ENCODE data around the gene TTC12. TPM values are rescaled to one million over a fixed set of nuclear protein-coding genes. Genes with fewer than 3 reads are reported as not detected.

TTC12 gene
- total RNA-seq, 1 experiment from 2014 or later = 25.0 TPM

GRCh38 chr11:113408206-113408605 lies 93.8 kb downstream of the TTC12 start:
- DNase-seq = no peak
- ChIA-PET CTCF (no interaction called here), POLR2A (ENCODE audit: unreplicated experiment) (no interaction called here)
- Histone ChIP-seq H3K4me2 (no peak overlapping the region), H4K20me1 (ENCODE audit: insufficient read depth) (0 out of 2 replicates have a peak, but pooled peaks cover 3% of the 10 kb centered on the region), H3K4me3 (no peak overlapping the region), H3K9me3 (ENCODE audit: insufficient read depth, low read depth) (no peaks in the 10 kb centered on the region), H2AFZ (no peak overlapping the region), H3K36me3 (ENCODE audit: low read depth) (no peaks in the 10 kb centered on the region), H3K9me2 (ENCODE audit: insufficient read depth) (no peaks in the 10 kb centered on the region), H3F3A (ENCODE audit: insufficient read depth, low read depth) (no peaks in the 10 kb centered on the region), H3K27ac (no peak overlapping the region), H3K4me1 (replicated peaks; ENCODE audit: insufficient read depth) (no peaks in the 10 kb centered on the region), H3K27me3 (ENCODE audit: insufficient read depth, low read depth) (peaks cover 96% of the 10 kb centered on the region), H3K79me2 (ENCODE audit: low read depth) (no peaks in the 10 kb centered on the region)
- BruUV-seq (replicated peaks) = no TSS peak
- TF ChIP-seq EZH2 (IDR thresholded peaks at IDR 0.05; ENCODE audit: low read depth) = no peak
- TF ChIP-seq, protein P1, sequence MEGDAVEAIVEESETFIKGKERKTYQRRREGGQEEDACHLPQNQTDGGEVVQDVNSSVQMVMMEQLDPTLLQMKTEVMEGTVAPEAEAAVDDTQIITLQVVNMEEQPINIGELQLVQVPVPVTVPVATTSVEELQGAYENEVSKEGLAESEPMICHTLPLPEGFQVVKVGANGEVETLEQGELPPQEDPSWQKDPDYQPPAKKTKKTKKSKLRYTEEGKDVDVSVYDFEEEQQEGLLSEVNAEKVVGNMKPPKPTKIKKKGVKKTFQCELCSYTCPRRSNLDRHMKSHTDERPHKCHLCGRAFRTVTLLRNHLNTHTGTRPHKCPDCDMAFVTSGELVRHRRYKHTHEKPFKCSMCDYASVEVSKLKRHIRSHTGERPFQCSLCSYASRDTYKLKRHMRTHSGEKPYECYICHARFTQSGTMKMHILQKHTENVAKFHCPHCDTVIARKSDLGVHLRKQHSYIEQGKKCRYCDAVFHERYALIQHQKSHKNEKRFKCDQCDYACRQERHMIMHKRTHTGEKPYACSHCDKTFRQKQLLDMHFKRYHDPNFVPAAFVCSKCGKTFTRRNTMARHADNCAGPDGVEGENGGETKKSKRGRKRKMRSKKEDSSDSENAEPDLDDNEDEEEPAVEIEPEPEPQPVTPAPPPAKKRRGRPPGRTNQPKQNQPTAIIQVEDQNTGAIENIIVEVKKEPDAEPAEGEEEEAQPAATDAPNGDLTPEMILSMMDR (conservative IDR thresholded peaks at IDR 0.05) = no peak
- intact Hi-C loops (cut with micrococcal nuclease; ENCODE audit: unreplicated experiment) = no loop called here

DNA sequence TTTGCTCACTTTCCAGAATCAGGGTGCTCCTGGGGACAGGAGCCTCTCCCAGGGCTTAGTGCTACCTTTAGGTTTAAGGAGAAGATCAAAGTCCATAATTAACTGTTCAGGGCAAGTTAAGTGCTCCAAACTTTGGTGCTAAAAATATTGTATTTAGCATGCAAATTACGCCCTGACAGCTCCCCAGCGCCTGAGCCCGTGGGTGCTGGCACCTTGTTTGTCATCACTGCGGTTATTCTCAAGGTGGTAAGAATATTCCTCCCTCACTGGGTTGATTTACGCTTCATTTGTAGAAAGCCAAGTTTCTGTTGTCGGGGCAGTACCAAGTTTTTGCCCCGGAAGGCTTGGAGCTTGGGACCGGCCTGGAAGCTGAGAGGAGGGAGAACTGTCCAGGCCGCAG lies 94.5 kb downstream of the TTC12 start:
- no TSS peak for BruUV-seq (replicated peaks)
- Histone ChIP-seq H3K27me3 (ENCODE audit: insufficient read depth, low read depth) (peaks cover 97% of the 10 kb centered on the region), H3K36me3 (ENCODE audit: low read depth) (no peaks in the 10 kb centered on the region), H4K20me1 (ENCODE audit: insufficient read depth) (0 out of 2 replicates have a peak, but pooled peaks cover 3% of the 10 kb centered on the region), H3K4me3 (no peak overlapping the region), H3K79me2 (ENCODE audit: low read depth) (no peaks in the 10 kb centered on the region), H3F3A (ENCODE audit: insufficient read depth, low read depth) (no peaks in the 10 kb centered on the region), H3K9me2 (ENCODE audit: insufficient read depth) (no peaks in the 10 kb centered on the region), H3K4me2 (no peak overlapping the region), H3K4me1 (replicated peaks; ENCODE audit: insufficient read depth) (no peaks in the 10 kb centered on the region), H3K27ac (no peak overlapping the region), H3K9me3 (ENCODE audit: insufficient read depth, low read depth) (no peaks in the 10 kb centered on the region), H2AFZ (no peak overlapping the region)
- ChIA-PET CTCF (no interaction called here), POLR2A (ENCODE audit: unreplicated experiment) (no interaction called here)
- TF ChIP-seq EZH2 (IDR thresholded peaks at IDR 0.05; ENCODE audit: low read depth) = no peak
- TF ChIP-seq, protein P1 (conservative IDR thresholded peaks at IDR 0.05) = no peak
- intact Hi-C loops (cut with micrococcal nuclease; ENCODE audit: unreplicated experiment) = no loop called here
- no peak for DNase-seq

DNA sequence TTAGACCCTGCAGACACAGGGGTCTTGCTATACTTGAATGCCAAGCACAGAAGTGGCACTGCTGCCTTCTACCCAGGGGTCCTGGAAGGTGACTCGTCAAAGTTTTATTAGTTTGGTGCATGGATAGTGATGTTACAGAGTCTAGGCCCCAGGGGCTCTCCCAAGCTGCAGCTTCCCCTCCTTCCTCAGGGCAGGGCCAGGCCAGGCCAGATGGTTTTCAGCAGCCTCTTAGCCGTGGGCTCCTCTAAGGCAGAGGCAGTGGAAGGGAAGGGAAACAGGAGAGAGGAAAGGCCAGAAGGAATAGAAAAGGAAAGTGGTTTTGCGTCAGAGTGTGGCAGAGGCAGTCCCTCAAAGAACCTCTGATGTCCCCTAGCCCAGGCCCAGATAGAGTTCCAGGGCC lies 95.1 kb downstream of the TTC12 start:
- 0 out of 2 replicates have a peak, but pooled peaks cover 3% of the 10 kb centered on the region for H4K20me1 ChIP-seq (ENCODE audit: insufficient read depth)
- DNase-seq = no peak
- H3K9me2 ChIP-seq (ENCODE audit: insufficient read depth) = no peaks in the 10 kb centered on the region
- POLR2A ChIA-PET (ENCODE audit: unreplicated experiment) = no interaction called here
- no peak overlapping the region for H3K4me2 ChIP-seq
- H3F3A ChIP-seq (ENCODE audit: insufficient read depth, low read depth) = no peaks in the 10 kb centered on the region
- H3K9me3 ChIP-seq (ENCODE audit: insufficient read depth, low read depth) = no peaks in the 10 kb centered on the region
- CTCF ChIA-PET = no interaction called here
- BruUV-seq (replicated peaks) = no TSS peak
- peaks cover 97% of the 10 kb centered on the region for H3K27me3 ChIP-seq (ENCODE audit: insufficient read depth, low read depth)
- H3K79me2 ChIP-seq (ENCODE audit: low read depth) = no peaks in the 10 kb centered on the region
- no peak overlapping the region for H2AFZ ChIP-seq
- no peaks in the 10 kb centered on the region for H3K4me1 ChIP-seq (replicated peaks; ENCODE audit: insufficient read depth)
- no peaks in the 10 kb centered on the region for H3K36me3 ChIP-seq (ENCODE audit: low read depth)
- no peak overlapping the region for H3K27ac ChIP-seq
- TF ChIP-seq, protein P1 (conservative IDR thresholded peaks at IDR 0.05) = no peak
- no peak for TF ChIP-seq EZH2 (IDR thresholded peaks at IDR 0.05; ENCODE audit: low read depth)
- H3K4me3 ChIP-seq = no peak overlapping the region
- intact Hi-C loops (cut with micrococcal nuclease; ENCODE audit: unreplicated experiment) = no loop called here
